HG02970 (cell line): ENCODE data around the gene ARFGEF3.
"Not testable (repeated sequence)": the region's sequence is repeated elsewhere in the genome, so short reads cannot be mapped to it uniquely, and the experiment has no call there.

ENCODE experiments used
- ATAC-seq: cut with Tn5 transposase; IDR thresholded peaks from one replicate; pipeline ENCODE4 v1.9.1; 2021; ENCODE audit warnings: mild to moderate bottlenecking, moderate library complexity, moderate number of reproducible peaks; ENCODE audit not compliant: unreplicated experiment, low FRiP score

Gene ARFGEF3, protein sequence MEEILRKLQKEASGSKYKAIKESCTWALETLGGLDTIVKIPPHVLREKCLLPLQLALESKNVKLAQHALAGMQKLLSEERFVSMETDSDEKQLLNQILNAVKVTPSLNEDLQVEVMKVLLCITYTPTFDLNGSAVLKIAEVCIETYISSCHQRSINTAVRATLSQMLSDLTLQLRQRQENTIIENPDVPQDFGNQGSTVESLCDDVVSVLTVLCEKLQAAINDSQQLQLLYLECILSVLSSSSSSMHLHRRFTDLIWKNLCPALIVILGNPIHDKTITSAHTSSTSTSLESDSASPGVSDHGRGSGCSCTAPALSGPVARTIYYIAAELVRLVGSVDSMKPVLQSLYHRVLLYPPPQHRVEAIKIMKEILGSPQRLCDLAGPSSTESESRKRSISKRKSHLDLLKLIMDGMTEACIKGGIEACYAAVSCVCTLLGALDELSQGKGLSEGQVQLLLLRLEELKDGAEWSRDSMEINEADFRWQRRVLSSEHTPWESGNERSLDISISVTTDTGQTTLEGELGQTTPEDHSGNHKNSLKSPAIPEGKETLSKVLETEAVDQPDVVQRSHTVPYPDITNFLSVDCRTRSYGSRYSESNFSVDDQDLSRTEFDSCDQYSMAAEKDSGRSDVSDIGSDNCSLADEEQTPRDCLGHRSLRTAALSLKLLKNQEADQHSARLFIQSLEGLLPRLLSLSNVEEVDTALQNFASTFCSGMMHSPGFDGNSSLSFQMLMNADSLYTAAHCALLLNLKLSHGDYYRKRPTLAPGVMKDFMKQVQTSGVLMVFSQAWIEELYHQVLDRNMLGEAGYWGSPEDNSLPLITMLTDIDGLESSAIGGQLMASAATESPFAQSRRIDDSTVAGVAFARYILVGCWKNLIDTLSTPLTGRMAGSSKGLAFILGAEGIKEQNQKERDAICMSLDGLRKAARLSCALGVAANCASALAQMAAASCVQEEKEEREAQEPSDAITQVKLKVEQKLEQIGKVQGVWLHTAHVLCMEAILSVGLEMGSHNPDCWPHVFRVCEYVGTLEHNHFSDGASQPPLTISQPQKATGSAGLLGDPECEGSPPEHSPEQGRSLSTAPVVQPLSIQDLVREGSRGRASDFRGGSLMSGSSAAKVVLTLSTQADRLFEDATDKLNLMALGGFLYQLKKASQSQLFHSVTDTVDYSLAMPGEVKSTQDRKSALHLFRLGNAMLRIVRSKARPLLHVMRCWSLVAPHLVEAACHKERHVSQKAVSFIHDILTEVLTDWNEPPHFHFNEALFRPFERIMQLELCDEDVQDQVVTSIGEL (N-terminal part only)

DNA sequence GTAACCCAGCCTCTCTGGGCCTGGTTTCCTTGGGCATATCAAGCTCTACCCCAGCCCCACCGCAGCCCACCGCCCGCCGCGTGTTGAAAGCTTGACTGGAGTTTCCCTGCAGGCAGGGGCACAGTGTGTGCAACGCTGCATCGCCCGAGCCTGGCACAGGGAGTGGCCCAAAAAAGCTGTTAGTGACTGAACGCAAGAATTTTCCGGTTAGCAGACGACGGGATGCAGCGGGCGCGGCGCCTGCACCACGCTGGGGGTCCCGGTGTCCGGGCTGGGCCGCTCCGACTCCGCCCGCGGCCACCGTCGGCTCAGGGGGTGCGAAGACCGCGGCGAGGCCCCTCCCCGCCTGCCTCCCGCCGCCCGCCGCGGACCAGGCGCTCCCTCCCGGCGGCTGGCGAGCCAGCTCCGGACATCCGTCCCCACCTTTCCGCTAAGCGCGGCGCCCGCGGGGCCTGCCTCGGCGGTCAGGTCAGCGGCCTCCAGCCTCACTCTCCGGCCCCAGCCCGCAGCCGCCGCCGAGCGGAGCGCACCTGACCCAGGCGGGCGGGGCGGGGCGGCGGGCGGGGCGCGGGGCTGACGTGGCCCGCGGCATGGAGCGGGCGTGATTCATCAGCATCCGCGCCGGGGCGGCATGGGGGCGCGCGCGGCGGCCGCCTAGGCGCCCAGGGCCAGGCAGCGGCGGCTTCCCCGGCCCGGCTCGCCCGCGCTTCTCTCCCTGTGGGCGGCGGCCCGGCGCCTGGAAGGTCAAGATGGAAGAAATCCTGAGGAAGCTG, at the start of gene ARFGEF3:
ARFGEF3 (plus strand) TSS at position 602 of the 773 bp plus-strand sequence; CDS start at position 750, 148 bp downstream.
- no peak for ATAC-seq

DNA sequence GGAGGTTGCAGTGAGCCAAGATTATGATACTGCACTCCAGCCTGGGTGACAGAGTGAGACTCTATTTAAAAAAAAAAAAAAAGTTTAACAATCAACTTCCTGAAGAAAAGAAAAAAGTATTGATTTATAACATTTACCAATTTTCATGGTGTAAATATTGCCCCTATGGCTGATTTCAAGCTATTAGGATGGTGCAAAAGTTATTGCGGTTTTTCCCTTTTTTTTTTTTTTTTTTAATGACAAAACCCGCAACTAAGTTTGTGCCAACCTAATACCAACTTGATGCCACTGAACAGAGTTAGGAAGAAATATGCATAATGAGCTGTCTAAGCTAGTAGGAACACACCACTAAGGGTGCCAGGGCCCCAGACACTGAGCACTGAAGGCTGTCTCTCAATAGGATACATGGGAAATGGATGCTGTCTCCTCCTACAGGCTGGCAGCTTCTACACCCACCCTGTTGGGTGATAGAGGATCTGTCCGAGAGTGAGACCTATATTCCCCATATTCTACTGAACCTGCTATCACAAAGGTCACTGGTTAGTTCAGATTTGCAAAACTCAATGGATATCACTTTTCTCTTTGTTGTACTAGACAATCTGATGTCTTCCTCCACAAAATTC, 48.0 kb upstream of the ARFGEF3 start:
- no peak for ATAC-seq

DNA sequence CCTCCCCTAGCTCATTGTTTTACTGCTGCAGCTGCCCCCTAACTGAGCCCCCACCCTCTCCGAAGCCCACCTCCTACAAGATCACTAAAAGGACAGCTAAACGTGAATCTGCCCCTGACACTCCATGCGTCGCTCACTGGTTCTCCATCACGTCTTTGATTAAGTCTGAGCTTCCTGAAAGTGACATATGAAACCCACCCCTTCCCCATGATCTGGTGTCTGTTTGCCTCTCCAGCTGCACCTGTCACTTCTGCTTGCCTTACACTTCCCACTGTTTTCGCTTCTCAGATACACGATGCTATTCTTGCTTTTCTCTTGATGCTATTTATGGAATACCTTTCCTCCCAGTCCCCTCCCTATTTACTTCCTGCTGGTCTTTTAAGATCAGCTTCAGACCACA, 46.5 kb upstream of the ARFGEF3 start:
- no peak for ATAC-seq

DNA sequence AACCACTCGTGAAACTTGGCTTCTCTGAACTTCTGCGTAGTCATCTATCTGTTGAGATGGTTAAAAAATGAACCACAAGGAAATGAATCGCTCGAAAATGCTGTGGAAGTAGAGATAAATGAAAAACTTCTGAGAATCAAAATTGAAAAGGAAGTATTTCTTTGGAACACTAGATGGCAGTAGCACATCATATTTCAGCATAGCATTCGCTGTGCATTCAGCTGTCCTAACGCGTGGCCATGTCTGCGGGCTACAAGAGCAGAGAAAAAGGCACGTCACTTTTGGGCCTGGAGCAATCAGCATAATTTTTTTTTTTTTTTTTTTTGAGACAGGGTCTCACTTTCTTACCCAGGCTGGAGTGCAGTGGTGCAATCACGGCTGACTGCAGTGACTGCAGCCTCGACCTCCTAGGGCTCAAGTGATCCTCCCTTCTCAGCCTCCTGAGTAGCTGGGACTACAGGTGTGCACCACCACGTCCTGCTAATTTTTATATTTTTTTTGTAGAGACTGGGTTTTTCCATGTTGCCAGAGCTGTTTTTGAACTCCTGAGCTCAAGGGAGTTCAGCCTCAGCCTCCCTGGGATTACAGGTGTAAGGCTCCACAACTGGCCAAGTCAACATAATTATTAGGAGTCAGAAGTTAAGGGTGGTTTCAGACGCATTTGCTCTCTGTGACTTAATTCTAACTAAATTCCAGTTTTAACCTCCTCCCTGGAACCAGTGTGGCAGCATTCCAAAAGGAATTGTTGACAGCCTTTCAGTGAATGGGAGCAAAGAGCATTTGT, 45.7 kb upstream of the ARFGEF3 start:
- peak; percentile 57 for ATAC-seq

DNA sequence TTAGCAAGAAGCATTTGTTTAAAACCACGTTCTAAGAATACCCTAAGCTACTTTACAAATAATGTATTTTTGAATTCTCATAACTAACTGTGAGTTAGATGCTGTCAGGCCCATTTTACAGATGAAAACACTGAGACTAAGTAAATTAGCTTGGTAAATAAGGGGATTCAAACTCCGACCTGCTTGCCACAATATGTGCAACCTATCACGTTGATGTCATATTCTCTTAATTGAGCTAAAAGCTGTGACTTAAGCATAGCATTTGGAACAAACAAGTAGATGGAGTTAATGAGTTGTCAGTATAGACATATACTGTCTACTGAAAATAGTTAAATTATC, 45.1 kb upstream of the ARFGEF3 start:
- ATAC-seq = no peak

DNA sequence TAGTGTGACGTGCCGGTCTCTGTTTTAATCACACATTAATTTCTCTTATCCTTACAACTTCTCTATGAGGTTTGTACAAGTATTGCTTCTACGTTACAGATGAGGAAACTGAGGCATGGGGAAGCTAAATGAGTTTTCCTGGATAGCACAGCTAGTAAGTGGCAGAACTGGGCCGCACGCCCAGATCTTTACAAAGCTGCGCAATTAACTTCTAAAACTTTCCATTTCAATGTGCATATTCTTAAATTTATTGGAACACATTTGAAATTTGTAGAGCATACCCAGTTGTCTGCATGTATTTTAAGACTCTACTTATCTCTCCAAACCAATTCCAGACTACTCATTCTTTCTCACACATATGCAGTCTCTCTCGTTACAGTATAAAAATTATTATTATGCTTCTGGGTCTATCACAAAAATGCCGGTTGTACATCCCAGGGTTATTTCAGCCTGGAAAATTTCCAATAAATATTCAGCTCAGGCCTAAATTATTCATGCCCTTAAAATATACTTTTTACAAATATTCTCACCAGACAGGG, 44.3 kb upstream of the ARFGEF3 start:
- ATAC-seq = no peak

DNA sequence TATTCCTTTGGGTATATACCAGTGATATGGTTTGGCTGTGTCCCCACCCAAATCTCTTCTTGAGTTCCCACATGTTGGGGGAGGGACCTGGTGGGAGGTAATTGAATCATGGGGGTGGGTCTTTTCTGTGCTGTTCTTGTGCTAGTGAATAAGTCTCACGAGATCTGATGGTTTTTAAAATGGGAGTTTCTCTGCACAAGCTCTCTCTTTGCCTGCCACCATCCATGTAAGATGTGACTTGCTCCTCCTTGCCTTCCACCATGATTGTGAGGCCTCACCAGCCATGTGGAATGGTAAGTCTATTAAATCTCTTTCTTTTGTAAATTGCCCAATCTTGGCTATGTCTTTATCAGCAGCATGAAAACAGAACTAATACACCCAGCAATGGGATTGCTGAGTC, 42.5 kb upstream of the ARFGEF3 start:
- not testable (repeated sequence) for ATAC-seq

DNA sequence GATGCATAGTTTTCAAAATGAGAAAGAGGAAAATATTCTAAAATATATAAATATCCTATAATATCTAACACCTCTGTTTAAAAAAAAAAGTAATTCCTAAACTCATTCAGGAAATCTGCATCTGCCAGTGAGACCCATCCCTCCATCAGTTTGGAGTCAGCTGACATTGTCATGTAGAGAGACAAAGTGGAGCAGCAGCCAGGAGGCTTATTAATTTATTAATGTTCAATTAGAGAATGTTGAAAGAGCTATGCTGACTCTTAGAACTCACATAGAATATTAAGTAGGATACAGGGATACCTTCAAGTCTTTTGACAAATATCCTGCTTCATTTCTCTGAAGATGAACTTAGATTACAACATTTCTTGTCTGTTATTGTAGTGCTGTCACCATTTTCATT, 41.8 kb upstream of the ARFGEF3 start:
- ATAC-seq = no peak

DNA sequence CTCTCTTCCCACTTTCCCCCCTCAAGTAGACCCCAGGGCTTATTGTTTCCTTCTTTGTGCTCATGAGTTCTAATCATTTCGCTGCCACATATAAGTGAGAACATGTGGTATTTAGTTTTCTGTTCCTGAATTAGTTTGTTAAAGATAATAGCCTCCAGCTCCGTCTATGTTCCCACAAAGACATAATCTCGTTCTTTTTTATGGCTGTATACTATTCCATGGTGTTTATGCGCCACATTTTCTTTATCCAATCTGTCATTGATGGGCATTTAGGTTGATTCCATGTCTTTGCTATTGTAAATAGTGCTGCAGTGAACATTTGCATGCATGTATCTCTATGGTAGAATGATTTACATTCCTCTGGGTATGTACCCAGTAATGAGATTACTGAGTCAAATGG, 37.6 kb upstream of the ARFGEF3 start:
- ATAC-seq = no peak

DNA sequence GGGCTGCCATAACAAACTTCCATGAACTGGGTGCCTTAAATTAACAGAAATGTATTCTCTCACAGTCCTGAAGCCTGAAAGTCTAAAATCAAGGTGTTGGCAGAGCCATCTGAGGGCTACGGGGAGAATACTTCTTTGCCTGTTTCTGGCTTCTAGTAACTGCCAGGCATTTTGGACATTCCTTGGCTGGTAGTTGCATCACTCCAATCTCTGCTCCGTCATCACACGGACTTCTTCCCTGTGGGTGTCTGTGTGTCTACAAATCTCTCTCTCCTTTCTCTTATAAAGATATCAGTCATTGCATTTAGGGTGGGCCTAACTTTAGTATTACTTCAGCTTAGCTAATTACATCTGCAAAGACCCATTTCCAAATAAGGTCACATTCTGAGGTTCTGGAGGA, 33.6 kb upstream of the ARFGEF3 start:
- no peak for ATAC-seq

DNA sequence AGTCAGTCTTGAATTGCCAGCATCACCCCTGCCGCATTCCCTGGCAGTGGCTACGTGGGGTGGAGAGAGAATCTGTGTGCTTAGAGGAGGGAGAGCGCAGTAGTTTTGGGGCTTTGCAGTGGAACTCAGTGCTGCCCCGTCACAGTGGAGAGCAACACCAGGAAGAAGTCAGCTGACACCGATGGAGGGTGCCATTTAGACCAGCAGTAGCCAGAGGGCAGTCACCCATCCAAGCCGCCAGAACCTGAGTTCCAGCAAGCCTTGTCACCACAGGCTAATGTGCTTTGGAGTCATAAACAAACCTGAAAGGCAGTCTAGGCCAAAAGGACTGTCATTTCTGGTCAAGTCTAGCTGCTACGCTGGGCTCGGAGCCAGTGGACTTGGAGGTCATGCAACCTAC, 32.5 kb upstream of the ARFGEF3 start:
- ATAC-seq = no peak

DNA sequence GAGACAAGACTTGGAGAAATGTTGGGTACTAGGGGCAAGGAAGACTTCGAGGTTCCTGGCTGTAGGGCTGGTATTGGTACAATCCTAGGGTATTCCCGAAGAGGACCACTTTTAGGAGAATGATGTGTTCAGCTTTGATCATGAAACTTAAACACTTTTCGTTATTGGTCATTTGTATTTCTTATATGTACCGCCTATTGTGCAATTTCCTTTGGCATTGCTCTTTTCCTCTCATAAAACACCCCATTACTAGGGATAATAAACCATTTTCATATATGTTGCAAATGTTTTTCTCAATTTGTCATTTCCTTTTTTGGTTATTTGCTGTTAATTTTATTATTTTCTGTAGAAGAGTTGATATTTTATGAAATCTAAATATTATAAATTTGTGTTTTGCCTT, 18.9 kb upstream of the ARFGEF3 start:
- ATAC-seq = no peak

DNA sequence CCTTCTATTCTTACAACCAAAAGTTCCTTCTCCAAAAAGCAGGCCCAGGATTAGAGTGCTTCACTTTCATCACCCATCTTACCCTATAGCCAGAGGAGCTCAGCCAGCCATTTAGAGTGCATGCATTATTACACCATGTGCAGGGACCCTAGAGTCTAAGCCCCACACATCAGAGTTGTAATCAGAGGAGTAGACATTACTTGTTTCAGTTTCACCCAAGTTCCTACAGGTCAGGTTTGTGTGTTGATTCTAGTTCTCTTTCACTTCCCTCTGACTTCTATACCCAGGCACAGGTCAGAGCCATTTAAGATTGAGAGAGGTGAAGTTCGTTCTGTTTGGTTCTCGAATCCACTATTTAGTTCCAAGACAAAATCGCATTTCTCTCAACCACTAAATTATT, 16.3 kb upstream of the ARFGEF3 start:
- no peak for ATAC-seq

DNA sequence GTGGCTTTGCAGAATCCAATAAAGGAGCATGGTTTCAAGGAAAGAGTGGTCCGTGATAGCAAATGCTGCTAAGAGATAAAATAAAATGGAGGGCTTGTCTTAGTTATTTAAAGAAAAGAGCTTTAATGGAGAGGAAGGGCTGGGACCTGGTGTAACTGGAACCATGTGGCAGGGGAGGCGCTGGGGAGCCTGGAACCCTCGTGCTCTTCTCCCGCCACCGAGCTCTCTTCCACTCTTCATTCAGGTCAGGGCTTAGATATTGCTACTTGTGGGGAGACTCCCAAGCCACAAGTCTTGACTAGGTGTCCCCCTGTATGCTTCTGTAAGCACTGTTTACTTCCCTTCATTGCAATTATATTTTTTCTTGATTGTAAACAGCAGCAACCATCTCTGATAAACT, 15.2 kb upstream of the ARFGEF3 start:
- no peak for ATAC-seq

DNA sequence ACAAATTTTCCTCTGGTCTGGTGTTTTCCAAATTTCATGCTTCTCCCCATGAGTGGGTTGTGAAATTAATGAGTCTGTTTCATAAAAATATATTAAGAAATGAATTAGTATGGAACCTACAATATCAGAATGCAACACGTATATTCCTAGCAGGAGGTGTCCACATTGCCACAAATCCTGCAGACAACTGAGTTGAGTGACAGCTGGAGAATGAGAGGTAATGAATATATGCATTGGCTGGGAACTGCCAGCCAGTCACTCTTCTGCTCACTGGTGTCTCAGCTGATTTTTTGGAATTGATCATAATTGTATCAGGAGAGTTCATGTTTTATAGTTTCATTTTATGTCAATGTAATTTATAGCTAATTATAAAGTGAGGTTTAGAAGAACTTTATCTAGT, 6.3 kb upstream of the ARFGEF3 start:
- ATAC-seq = no peak

DNA sequence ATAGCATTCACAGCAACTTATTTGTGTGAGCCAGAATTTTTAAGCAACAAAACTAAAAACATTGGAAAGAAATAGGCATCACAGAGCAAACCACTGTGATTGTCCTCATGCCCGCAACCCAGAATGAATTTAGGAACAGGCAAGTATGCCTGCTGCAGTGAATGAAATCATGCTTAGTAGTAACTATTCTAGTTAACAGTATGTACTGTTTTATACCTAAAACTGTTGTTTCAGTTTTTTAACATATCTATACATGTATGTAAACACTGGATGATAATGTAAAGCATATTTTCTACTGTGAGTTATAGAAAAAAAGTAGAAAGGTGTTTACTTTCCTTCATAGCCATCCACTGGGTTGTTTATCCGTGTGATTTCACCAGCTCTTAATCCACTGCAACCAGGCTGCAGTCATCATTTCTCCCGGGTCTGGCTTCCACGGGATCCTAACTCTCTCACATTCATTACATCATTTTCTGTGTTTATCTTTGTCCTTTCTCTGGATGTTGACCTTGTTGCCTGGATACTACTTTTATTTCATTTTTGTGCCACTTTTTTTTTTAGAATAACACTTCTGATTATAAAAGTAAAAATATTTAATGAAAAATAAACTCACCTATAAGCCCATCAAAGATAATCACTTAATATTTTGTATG, 3.6 kb upstream of the ARFGEF3 start:
- no peak for ATAC-seq

DNA sequence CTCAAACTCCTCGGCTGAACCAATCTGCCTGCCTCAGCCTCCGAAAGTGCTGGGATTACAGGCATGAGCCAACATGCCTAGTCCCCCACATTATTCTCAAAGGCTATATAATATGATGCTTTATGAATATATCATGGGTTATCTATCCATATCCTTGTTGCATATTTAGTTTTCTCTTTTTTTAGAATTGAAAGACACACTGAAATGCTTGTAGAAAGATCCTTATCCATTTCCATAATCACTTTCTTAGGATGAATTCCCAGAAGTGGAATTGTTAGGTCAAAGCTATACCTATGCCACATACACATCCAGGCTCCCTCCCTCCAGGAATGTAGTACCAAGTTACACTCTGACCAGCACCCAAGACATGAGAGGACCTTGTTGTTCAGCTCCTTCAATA, 2.5 kb upstream of the ARFGEF3 start:
- ATAC-seq = no peak
